CD4-positive, alpha-beta T cell (primary cell): ENCODE data around the gene BCL3. TPM values are rescaled to one million over a fixed set of nuclear protein-coding genes. Genes with fewer than 3 reads are reported as not detected.

Experiments used
- ATAC-seq: fragments of 200-7000 bp; cut with Tn5 transposase; one replicate; pipeline ENCODE4 v1.10.0; 2022; ENCODE audit warnings: mild to moderate bottlenecking; ENCODE audit not compliant: poor library complexity
- CTCF ChIA-PET: fragments of 350-600 bp; sonication (Branson Sonifier 250); formaldehyde crosslinking; loops from one replicate; lab custom pipeline; 2021; ENCODE audit warnings: antibody characterized with exemption, inconsistent platforms; lab: Charles Lee
- POLR2A ChIA-PET: fragments of 350-600 bp; sonication (Branson Sonifier 250); formaldehyde crosslinking; loops from one replicate; lab custom pipeline; 2021; ENCODE audit warnings: antibody characterized with exemption, inconsistent platforms; lab: Charles Lee
- DNase-seq, 14 experiments: peaks; one replicate each; pipeline ENCODE4 v3.0.0-alpha.2; 2013 to 2020; ENCODE audit warnings: mixed read lengths in 2 of 14
- H3K27ac ChIP-seq, 2 donors: one replicate each; pipeline versions ENCODE4 v1.5.1 to v1.7.0; 2013; ENCODE audit warnings: low read length in 2 of 2, low read depth in 1 of 2, mild to moderate bottlenecking in 1 of 2
- H3K27me3 ChIP-seq, 2 experiments: 1 replicate in 1 of 2; 2 replicates in 1 of 2; pipeline versions ENCODE4 v1.6.1 to v1.7.0; 2013; ENCODE audit warnings: low read length in 2 of 2, control low read depth in 1 of 2, mild to moderate bottlenecking in 1 of 2, moderate library complexity in 1 of 2; ENCODE audit not compliant: insufficient read depth in 2 of 2, control insufficient read depth in 1 of 2
- H3K36me3 ChIP-seq: one replicate; pipeline ENCODE4 v1.6.1; 2013; ENCODE audit warnings: low read length, control low read depth; ENCODE audit not compliant: insufficient read depth
- H3K4me1 ChIP-seq: one replicate; pipeline ENCODE4 v1.6.1; 2013; ENCODE audit warnings: low read length, control low read depth; ENCODE audit not compliant: insufficient read depth
- H3K4me3 ChIP-seq: one replicate; pipeline ENCODE4 v1.5.1; 2013; ENCODE audit warnings: mild to moderate bottlenecking, low read length, moderate library complexity
- H3K9me3 ChIP-seq, 2 experiments: 1 replicate in 1 of 2; 2 replicates in 1 of 2; pipeline versions ENCODE4 v1.6.1 to v1.7.0; 2013; ENCODE audit warnings: low read length in 2 of 2, mild to moderate bottlenecking in 2 of 2, control low read depth in 1 of 2, moderate library complexity in 1 of 2; ENCODE audit not compliant: control insufficient read depth in 1 of 2, insufficient read depth in 1 of 2
- H3K27ac Mint-ChIP-seq: one replicate; pipeline ENCODE4 v1.8.0; 2020; ENCODE audit warnings: mixed read lengths
- H3K27me3 Mint-ChIP-seq: one replicate; pipeline ENCODE4 v1.8.0; 2021; ENCODE audit warnings: mixed read lengths
- H3K36me3 Mint-ChIP-seq: one replicate; pipeline ENCODE4 v1.8.0; 2021; ENCODE audit warnings: low read depth, mixed read lengths
- H3K4me1 Mint-ChIP-seq: one replicate; pipeline ENCODE4 v1.8.0; 2021; ENCODE audit warnings: low read depth, mixed read lengths
- H3K4me3 Mint-ChIP-seq: one replicate; pipeline ENCODE4 v1.8.0; 2020; ENCODE audit warnings: mild to moderate bottlenecking, mixed read lengths
- H3K9me3 Mint-ChIP-seq: one replicate; pipeline ENCODE4 v1.8.0; 2020; ENCODE audit warnings: mixed read lengths
- CTCF ChIP-seq: fragments of 200-600 bp; IDR thresholded peaks from one replicate; pipeline ENCODE4 v1.8.0; 2022; ENCODE audit warnings: antibody characterized with exemption, mild to moderate bottlenecking
- intact Hi-C, 2 experiments: fragments of 100-400 bp; cut with DNase I in 1 of 2; cut with micrococcal nuclease in 1 of 2; formaldehyde crosslinking; loops; one replicate each; pipeline versions ENCODE4 v1.15.1 to v1.9.0; 2023 to 2025; cut with DNase I, micrococcal nuclease
- microRNA-seq: library from miRNA; unstranded; fragments of <30 nt; microRNA quantifications from one replicate; pipeline ENCODE4 v1.2.0, GENCODE V29; 2021; ENCODE audit warnings: borderline microRNAs expressed, borderline replicate concordance
- total RNA-seq, 174 experiments: library from RNA in 2 of 174; stranded (reverse) in 2 of 174; gene quantifications; one replicate each; pipeline ENCODE4 v1.2.3 and lab custom pipeline; 2021 to 2026

Gene BCL3
- total RNA-seq, 2 experiments from 2014 or later = 90.9 to 97.1 TPM

GRCh38 chr19:44807652-44808462 lies 59.3 kb downstream of the BCL3 start:
- CTCF ChIA-PET = no interaction called here

GRCh38 chr19:44808463-44809371 lies 60.2 kb downstream of the BCL3 start, which contains the start of gene BCAM:
BCAM (plus strand) TSS chr19:44809103; CDS start chr19:44809125, 22 bp downstream.
- intact Hi-C loops = no loop called here
- Histone ChIP-seq H3K27me3 (peaks cover 17 to 29% of the 10 kb centered on the region in 2 experiments), H3K36me3 (no peaks in the 10 kb centered on the region), H3K9me3 (peaks cover 0 to 15% of the 10 kb centered on the region in 2 experiments), H3K27ac (no peak within 1 kb of the TSS), H3K4me3 (no peak within 1 kb of the TSS), H3K4me1 (peaks cover 6% of the 10 kb centered on the region)
- TF ChIP-seq CTCF = no peak
- H3K27me3 Mint-ChIP-seq = peaks cover 42% of the 10 kb centered on the region
- ChIA-PET POLR2A (no interaction called here), CTCF (no interaction called here)
- peak in 2 of 14 experiments; percentile 23 to 28 for DNase-seq
- ATAC-seq = no peak
- no peak within 1 kb of the TSS for H3K27ac Mint-ChIP-seq
- no peak within 1 kb of the TSS for H3K4me3 Mint-ChIP-seq
- H3K36me3 Mint-ChIP-seq = no peaks in the 10 kb centered on the region
- H3K4me1 Mint-ChIP-seq = no peaks in the 10 kb centered on the region
- H3K9me3 Mint-ChIP-seq = no peaks in the 10 kb centered on the region

More at GRCh38 chr19:44807652-44808462, 59.3 kb downstream of the BCL3 start:
- Histone ChIP-seq H3K27ac (no peak overlapping the region), H3K4me1 (peaks cover 6% of the 10 kb centered on the region), H3K36me3 (no peaks in the 10 kb centered on the region), H3K27me3 (peaks cover 17 to 29% of the 10 kb centered on the region in 2 experiments), H3K9me3 (peaks cover 0 to 17% of the 10 kb centered on the region in 2 experiments), H3K4me3 (no peak overlapping the region)
- ATAC-seq = no peak
- no peak for TF ChIP-seq CTCF
- DNase-seq = no peak
- Mint-ChIP-seq H3K9me3 (no peaks in the 10 kb centered on the region), H3K27me3 (peaks cover 39% of the 10 kb centered on the region), H3K27ac (no peak overlapping the region), H3K36me3 (no peaks in the 10 kb centered on the region), H3K4me1 (no peaks in the 10 kb centered on the region), H3K4me3 (no peak overlapping the region)
- intact Hi-C loops = no loop called here
- POLR2A ChIA-PET = no interaction called here

Small RNAs within 50 kb of the gene (microRNA-seq; reads per million reads assigned to microRNA genes)
- gene MIR8085 = not detected

Other genes starting within 250 kb of the BCL3 start
- 1 to 10 TPM; 7.6 to 9.4 TPM for gene ZNF180, start 248.2 kb upstream of the BCL3 start, total RNA-seq
- gene CEACAM20, start 219.0 kb upstream of the BCL3 start, total RNA-seq = not detected
- gene IGSF23, start 135.1 kb upstream of the BCL3 start, total RNA-seq = not detected
- under 1 TPM; 0.67 to 0.82 TPM for gene PVR, start 104.8 kb upstream of the BCL3 start, total RNA-seq
- gene CEACAM19, start 77.2 kb upstream of the BCL3 start, total RNA-seq = under 1 TPM; 0.27 to 0.78 TPM
- not detected for gene CEACAM16, start 49.6 kb upstream of the BCL3 start, total RNA-seq
- gene CBLC, start 29.2 kb downstream of the BCL3 start, total RNA-seq = not detected
- gene BCAM, start 60.4 kb downstream of the BCL3 start, total RNA-seq = not detected
- gene NECTIN2, start 97.6 kb downstream of the BCL3 start, total RNA-seq = 1 to 10 TPM; 1.8 to 1.9 TPM
- gene TOMM40, start 142.5 kb downstream of the BCL3 start, total RNA-seq = 10 to 100 TPM; 25.4 to 26.8 TPM
- 1 to 10 TPM; 4.5 to 5.2 TPM for gene APOE, start 157.1 kb downstream of the BCL3 start, total RNA-seq
- gene APOC1, start 165.9 kb downstream of the BCL3 start, total RNA-seq = not detected
- gene APOC4, start 193.5 kb downstream of the BCL3 start, total RNA-seq = not detected
- gene APOC2, start 197.3 kb downstream of the BCL3 start, total RNA-seq = not detected
- 10 to 100 TPM; 71.0 to 72.7 TPM for gene CLPTM1, start 206.7 kb downstream of the BCL3 start, total RNA-seq